A673 (cell line): Measurements from ENCODE around the gene SERF1A.
"Not testable (repeated sequence)": the region's sequence is repeated elsewhere in the genome, so short reads cannot be mapped to it uniquely, and the experiment has no call there.

Source experiments
- EZH2 ChIP-seq: fragments of 200-600 bp; sonication (generic); IDR thresholded peaks from 2 replicates; pipeline ENCODE4 v1.6.1; 2017; ENCODE audit warnings: borderline replicate concordance, low read depth, mild to moderate bottlenecking, mixed read lengths, antibody characterized with exemption, low read length; ENCODE audit not compliant: poor library complexity, severe bottlenecking
- TF ChIP-seq, protein P1 (sequence below): fragments of 300-800, 200-600 bp; sonication (generic); conservative IDR thresholded peaks from 2 replicates; pipeline ENCODE4 v1.5.1; 2017; ENCODE audit warnings: low read depth, mild to moderate bottlenecking, antibody characterized with exemption, low read length, moderate library complexity, mixed read lengths

DNA sequence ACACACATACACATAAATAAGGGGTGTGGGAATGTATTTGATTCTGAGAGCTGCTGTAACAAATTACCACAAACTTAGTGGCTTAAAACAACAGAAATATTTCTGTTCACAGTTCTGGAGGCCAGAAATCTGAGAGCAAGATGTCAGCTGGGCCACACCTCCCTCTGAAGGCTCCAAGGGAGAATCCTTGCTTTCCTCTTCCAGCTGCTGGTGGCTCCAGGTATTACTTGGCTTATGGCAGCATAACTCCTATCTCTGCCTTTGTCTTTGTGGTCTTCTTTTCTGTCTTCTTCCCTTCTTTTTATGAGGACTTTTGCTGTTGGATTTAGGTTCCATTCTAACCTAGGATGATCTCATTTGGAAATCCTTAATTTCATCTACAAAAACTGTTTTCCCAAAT is 16.4 kb downstream of the SERF1A start:
- TF ChIP-seq, protein P1, sequence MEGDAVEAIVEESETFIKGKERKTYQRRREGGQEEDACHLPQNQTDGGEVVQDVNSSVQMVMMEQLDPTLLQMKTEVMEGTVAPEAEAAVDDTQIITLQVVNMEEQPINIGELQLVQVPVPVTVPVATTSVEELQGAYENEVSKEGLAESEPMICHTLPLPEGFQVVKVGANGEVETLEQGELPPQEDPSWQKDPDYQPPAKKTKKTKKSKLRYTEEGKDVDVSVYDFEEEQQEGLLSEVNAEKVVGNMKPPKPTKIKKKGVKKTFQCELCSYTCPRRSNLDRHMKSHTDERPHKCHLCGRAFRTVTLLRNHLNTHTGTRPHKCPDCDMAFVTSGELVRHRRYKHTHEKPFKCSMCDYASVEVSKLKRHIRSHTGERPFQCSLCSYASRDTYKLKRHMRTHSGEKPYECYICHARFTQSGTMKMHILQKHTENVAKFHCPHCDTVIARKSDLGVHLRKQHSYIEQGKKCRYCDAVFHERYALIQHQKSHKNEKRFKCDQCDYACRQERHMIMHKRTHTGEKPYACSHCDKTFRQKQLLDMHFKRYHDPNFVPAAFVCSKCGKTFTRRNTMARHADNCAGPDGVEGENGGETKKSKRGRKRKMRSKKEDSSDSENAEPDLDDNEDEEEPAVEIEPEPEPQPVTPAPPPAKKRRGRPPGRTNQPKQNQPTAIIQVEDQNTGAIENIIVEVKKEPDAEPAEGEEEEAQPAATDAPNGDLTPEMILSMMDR = not testable (repeated sequence)
- TF ChIP-seq EZH2 = not testable (repeated sequence)
